GM12801 (cell line): ENCODE measurements around the gene SLC38A2.

Experiments used
- CTCF ChIP-seq: IDR thresholded peaks from one replicate; pipeline ENCODE4 v1.5.1; 2011; ENCODE audit warnings: control low read depth; ENCODE audit not compliant: insufficient read length; ENCODE audit errors: extremely low read depth

SLC38A2 gene

GRCh38 chr12:46386360-46386867 is 13.8 kb upstream of the SLC38A2 start:
- TF ChIP-seq CTCF, result no peak

- no peak for TF ChIP-seq CTCF
These were observed 12.9 kb upstream of the SLC38A2 start for GRCh38 chr12:46385438-46385837.

- no peak for TF ChIP-seq CTCF
These were observed 12.1 kb upstream of the SLC38A2 start for GRCh38 chr12:46384451-46385309.

- TF ChIP-seq CTCF, result no peak
These were observed 11.3 kb upstream of the SLC38A2 start for GRCh38 chr12:46383654-46384450.

GRCh38 chr12:46382964-46383653 is 10.5 kb upstream of the SLC38A2 start:
- TF ChIP-seq CTCF, result no peak

GRCh38 chr12:46382408-46382963 is 9.9 kb upstream of the SLC38A2 start:
- TF ChIP-seq CTCF, result no peak
